Umbilical cord (tissue), 2 donors: ENCODE data around the gene LARP4B. TPM values are rescaled to one million over a fixed set of nuclear protein-coding genes. Genes with fewer than 3 reads are reported as not detected.

Source experiments
- DNase-seq: peaks from one replicate; pipeline ENCODE4 v3.0.0-alpha.2; 2015; ENCODE audit warnings: low spot score
- total RNA-seq: library from RNA; depleted of rRNA; stranded (reverse); fragments of >200 nt; gene quantifications from one replicate; pipeline ENCODE4 v1.2.3, GENCODE V29; 2014; ENCODE audit warnings: low replicate concordance; ENCODE audit not compliant: insufficient read depth

LARP4B gene
- 32.7 TPM for total RNA-seq

GRCh38 chr10:931326-932318, at the start of gene LARP4B:
LARP4B (minus strand) TSS chr10:931705; CDS start chr10:885721, 45,984 bp downstream.
- peak; percentile 98 for DNase-seq

GRCh38 chr10:980468-981093, 49.1 kb upstream of the LARP4B start:
- no peak for DNase-seq

DNA sequence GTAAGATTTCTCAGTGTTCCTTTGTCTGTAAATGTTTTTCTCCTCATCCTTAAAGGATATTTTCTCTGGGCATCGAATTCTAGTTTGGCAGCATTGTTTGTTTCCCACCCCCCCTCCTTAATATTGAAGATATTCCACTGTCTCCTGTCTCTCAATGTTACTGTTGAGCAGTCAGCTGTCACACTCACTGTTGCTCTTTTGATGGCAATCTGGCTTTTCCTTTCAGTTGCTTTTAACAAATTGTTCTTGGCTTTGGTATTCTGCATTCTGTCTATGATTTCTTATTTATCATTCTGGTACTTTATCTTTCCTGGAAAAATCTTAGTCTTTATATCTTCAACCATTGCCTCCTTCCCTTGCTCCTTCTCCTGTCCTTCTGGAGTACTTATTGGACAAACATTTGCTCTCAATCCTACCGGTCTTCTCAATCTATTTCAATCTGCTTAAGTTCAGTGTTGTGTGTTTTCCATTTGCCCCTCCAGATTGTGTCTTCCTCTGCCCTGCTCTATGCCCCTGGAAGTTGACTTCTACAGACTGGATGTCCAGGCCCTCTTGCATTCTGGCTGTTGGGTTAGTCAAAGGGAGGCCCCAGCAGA, 47.4 kb upstream of the LARP4B start:
- no peak for DNase-seq

- DNase-seq: no peak
Measured at GRCh38 chr10:976316-976715, 44.8 kb upstream of the LARP4B start.

DNA sequence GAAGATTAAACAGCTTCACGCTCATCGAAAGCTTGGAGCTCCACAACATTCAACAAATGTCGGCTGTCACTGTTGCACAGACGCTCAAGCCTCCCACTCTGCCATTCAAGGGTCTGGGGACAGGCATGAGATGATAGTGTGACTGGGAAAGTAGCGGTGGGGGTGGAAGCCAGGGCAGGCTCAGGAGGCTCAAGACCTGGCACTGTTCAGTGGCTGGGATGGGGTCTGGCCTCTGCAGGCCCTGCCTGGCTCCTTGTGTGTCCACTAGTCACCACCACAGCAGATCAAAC, 43.2 kb upstream of the LARP4B start:
- DNase-seq: no peak

DNA sequence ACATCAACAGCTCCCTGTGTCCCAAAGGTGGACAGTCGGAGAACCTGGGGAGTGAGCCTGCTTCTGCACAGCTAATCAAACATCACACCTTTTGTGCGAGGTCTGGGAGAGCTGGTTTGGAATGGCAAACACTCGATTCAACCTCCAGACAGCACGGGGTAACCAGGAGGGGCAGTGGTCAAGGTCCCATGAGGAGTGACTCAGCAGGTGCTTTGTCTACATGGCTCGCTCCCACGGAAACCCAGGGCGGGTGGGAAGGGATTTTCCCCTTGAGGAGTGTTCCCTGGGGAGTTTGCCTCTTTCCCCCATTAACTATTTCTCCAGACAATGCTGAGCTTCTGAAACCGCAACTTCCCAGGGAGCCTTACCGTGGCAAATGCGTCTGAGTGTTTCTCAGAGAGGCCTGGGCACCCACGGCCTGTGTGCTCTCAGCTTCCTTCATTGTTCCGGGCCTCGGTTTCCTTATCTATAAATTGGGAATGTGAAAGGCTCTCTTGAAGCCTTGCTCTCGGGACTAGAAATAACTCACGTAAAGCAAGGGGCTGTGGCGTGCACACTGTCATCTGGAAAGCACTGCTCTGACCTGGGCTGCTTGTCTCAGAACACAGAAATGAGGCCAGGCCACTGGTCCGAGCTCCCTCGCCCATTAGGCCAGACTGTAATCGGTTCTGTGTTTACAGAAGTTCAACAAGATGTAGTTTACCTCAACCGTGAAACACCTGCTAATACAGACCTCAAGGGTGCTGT, 42.7 kb upstream of the LARP4B start:
- no peak for DNase-seq

DNA sequence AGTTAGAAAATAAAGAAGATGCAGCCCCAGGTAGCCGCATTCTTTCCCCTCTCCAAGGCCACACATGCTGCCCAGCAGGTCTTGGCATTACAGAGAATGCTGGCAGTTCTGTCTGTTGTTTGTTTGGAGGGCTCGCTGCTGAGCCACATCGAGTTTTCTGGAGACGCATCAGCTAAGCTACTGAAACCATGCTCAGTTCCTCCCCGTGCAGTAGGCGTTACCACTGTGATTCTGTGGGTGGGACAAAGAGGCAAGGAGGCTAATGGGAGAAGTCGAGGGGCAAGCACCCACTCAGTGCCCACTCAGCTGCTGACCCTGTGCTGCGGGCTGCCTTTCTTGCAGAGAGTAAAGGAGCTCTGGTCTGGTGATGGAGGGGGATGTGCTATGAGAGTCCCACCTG, 41.3 kb upstream of the LARP4B start:
- no peak for DNase-seq

DNA sequence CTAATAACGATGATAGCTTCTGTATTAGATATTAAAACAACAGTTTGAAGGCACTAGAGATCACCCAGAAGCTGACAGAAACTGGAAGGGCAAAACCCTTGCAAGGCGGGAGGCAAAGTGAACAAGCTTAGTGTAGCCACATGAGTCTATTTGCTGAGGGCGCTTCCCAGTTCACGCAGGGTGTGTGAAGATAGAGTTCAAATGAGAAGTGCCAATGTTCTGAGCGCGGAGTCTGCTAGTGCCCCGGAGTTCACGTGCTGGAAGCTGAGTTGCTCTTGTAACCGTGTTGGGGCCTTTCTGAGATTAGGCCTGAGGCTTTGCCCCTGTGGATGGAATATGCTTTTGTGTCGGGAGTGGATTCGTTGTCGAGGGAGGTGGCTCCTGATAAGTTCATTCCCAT, 40.1 kb upstream of the LARP4B start:
- DNase-seq: no peak

- DNase-seq: peak; percentile 57
Measured at GRCh38 chr10:971150-971542, 39.6 kb upstream of the LARP4B start.

DNA sequence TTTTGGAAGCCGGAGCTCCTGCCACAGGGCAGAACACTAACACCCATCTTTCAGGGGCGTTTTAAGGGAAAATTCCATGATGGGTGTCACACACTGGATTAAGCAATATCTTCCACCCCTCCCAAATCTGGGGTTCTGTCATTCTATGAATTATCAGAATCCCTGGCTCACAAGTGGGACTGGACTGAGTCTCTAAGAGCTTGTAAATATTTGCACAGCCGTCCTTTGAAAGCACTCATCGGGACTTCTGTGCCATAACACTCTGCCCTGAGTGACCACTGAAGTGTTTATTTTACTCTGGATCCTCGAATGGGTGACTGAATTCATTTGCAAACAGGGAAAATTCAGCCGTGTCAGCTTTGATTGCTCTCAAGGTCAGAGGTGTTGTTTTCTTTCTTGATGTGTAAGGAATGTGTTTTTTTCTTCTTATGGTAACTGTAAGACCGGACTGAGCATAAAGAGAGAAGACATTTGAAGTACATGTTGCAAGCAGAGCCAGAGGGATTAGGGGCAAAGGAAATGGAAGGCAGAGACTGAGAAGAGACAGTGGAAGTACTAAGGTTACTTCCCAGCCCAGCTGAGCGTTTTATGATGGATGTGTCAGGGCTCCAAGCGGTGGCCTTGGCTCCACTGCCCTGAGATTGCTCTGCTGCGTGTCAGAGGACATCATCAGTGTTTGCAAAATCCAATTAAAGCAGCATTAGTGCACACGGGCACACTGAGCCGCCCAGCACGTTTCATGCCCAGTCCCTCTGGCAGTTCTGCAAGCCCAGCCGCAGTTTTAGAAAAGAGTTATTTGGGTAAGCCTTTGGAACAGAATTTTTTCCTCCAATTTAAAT, 39.0 kb upstream of the LARP4B start:
- peak; percentile 72 for DNase-seq

DNA sequence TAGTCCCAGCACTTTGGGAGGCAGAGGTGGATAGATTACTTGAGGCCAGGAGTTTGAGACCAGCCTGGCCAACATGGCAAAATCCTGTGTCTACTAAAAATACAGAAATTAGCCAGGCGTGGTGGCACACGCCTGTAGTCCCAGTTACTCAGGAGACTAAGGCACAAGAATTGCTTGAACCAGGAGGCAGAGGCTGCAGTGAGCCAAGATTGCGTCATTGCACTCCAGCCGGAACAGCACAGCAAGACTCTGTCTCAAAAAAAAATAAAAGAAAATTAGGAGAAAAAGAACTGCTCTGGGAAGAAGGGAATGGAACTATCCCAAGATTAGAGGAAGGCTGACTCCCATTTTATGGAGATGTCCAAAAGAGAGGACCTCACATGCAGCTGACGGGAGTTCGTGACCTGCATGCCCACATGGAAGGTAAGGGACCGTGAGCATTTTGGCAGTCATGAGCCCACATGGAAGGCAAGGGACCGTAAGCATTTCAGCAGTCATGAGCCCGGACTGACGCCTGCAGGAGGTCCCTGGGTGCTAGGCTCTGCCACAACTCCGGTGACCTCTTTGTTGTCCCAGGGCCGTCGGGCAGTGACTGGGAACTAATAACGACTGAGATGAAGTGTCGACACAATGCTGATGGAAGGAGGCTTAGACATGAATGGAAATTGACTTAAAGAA, 38.1 kb upstream of the LARP4B start:
- DNase-seq: no peak

DNA sequence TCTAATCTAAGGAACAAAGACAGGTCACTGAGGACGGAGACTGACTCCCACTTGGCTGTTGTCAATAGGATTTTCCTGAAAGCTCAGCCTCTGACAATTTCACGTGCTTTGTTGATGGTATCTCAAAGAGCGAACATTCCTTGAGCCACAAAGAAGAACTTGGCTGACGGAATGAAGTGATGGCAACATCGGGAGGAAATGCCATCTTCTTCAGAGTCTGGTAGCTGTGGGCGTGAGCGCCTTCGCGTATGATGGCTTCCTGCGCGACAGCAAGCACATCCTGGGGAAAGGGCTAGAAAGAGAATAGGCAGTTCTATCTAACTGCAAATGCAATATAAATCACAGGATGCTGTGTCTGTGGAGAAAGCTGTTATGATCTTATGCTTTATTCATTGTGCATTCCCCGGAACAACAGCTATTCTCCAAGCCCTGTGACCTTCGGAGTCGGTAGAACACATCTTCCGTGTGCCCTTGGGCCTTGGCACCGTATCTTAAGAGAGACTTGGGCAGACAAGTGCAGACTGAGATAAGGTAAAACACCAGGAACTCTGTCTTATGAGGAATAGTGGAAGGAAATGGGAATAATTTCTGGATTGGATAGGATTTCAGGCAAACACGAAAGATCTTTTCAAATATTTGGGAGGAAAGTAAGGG, 37.2 kb upstream of the LARP4B start:
- DNase-seq: no peak

- DNase-seq: no peak
Measured at GRCh38 chr10:966466-967235, 35.1 kb upstream of the LARP4B start.

DNA sequence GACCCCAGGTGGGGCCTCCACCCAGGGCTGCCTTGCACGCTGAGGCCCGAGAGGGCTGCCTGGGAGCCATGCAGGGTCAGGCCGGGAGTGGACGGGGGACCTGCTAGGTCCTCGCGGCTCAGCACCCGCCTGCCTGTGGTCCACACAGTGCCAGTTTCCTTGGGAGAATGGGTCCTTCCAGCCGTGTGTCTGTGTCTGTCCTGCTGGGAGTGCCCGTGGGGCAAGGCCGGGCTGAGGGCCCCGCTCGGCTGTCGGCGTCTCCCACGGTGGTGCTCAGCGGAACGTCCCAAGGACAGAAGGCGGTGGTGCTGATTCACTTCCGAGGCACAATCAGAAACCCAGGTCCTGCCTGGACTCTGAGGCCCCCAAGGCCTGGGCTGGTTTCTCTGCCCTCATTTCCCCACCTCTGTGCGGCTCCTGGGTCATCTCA, 33.5 kb upstream of the LARP4B start:
- DNase-seq: no peak

DNA sequence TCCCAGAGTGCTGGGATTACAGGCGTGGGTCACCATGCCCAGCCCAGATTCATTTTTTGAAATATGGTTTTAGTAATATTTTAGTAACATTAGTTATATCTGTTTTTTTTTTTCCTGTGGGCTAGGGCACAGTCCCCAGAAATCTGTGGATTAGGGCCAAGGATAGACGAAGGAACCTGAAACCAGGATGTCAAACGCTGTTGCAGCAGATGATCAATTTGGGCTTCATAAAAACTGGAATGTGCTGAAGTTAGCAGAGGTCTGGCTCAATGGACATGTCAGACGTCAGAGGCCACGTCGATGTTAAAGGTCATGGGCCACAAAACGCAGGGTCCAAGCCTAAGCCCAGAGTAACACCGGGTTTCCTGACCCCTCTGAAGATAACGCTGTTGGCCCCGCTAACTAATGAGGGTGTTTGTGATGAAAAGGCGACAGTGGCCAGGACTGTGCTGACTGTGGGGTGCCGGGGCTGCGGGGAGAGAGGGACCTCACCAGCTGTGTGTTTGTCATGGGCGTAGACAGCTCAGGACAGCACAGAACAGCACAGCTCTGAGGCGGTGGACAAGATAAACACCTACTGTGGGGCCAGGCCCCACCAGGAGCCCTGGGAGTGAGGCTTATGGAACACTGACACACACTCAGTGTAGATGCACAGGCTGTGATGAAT, 32.9 kb upstream of the LARP4B start:
- DNase-seq: no peak

- DNase-seq: no peak
Measured at GRCh38 chr10:963655-964054, 32.1 kb upstream of the LARP4B start.

DNA sequence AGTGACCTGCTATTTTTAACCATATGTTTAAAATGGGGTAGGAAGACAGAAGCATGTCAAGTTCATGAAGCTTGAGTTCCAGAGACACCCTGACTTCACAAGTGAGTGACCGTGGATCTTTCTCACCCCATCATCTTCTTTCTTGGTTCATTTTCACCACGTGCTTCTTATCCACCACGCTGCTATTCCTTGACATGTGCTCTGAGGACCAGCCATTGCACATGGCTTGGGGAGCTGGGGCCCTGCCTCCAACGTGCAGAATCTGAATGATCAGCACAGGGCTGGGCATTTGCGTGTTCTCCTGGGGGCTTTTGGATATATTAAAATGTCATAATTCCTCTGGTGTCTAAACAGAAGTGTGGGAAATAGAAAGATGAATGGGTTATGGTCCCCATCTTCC, 31.7 kb upstream of the LARP4B start:
- no peak for DNase-seq

DNA sequence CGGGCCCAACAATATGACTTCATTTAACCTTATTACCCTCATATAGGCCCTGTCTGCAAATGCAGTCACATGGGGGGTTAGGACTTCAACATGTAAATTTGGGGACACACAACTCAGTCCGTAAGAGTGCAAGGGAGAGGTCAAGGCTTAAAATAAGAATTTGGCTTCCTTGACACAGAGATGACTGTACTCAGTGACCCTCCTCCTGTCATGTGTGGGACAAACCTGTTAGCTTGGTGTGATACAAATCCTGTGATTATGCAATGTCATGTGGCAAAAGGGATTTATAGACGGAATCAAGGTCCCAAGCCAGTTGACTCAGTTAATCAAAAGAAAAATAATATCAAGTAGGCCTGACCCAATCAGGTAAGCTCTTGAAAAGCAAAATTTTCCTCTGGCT, 30.8 kb upstream of the LARP4B start:
- no peak for DNase-seq

DNA sequence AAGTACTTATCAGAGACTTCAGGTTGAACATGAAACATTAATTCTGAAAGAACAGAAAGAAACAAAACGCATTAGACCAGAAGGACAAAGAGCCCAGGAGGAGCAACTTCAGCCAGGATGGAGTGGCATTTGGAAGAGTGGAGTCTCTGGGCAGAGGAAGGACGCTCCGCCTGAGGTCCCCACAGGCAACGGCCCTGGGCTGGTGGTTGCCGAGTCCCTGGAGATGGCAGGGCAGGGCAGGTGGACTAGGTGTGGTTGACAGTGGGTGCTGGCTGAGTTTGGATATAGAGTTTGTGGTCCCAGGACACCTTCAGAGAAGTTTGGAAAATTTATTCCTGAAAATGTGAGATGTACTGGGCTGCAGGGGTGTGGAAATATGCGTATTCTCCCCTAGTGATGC, 27.4 kb upstream of the LARP4B start:
- no peak for DNase-seq
